Activated T-helper 17 cell treated with anti-CD3 and anti-CD28 coated beads, Interleukin-2, amount 50 U/mL, for 72 hours (primary cell): ENCODE data around the gene CETP. TPM values are rescaled to one million over a fixed set of nuclear protein-coding genes. Genes with fewer than 3 reads are reported as not detected.
"Not testable (repeated sequence)": the region's sequence is repeated elsewhere in the genome, so short reads cannot be mapped to it uniquely, and the experiment has no call there.

Experiments
- ATAC-seq: fragments of 150-1000 bp; cut with Tn5 transposase; replicated peaks from 2 replicates; pipeline ENCODE4 v1.10.0; 2021; ENCODE audit warnings: mild to moderate bottlenecking, moderate library complexity
- H3K27ac Mint-ChIP-seq: one replicate; pipeline ENCODE4 v1.8.0; 2022; ENCODE audit warnings: mixed read lengths
- H3K27me3 Mint-ChIP-seq: one replicate; pipeline ENCODE4 v1.8.0; 2022; ENCODE audit warnings: mixed read lengths
- H3K36me3 Mint-ChIP-seq: one replicate; pipeline ENCODE4 v1.8.0; 2022; ENCODE audit warnings: low read depth, mild to moderate bottlenecking, mixed read lengths
- H3K4me1 Mint-ChIP-seq: one replicate; pipeline ENCODE4 v1.8.0; 2022; ENCODE audit warnings: mixed read lengths
- H3K4me3 Mint-ChIP-seq: one replicate; pipeline ENCODE4 v1.8.0; 2022; ENCODE audit warnings: mild to moderate bottlenecking, mixed read lengths
- H3K9me3 Mint-ChIP-seq: one replicate; pipeline ENCODE4 v1.8.0; 2022; ENCODE audit warnings: mixed read lengths
- total RNA-seq, 2 donors: library from RNA; stranded (reverse); gene quantifications; one replicate each; pipeline ENCODE4 v1.2.3, GENCODE V29; 2022

The CETP gene
- total RNA-seq, 2 donors from 2014 or later: not detected

DNA sequence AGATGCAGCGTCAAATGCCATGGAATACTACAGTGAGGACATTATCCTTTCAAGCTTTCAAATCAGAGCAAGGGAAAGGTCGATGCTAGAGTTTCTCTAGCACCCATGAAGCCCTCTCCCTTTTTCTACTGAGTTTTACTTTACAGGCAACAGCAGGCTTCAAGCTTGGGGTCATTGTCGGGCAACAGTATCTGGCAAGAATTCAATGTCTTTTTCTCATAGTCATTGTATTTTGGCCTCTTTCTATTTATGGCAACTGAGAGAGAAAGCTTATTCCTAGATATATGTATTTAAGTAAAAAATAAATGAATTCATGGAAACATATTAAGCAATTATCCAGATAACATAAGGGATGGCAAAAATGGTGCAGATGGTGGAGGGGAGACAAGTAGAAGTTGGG, 364 bp upstream of the CETP start:
- Mint-ChIP-seq H3K27ac (no peak overlapping the region), H3K27me3 (no peaks in the 10 kb centered on the region)

DNA sequence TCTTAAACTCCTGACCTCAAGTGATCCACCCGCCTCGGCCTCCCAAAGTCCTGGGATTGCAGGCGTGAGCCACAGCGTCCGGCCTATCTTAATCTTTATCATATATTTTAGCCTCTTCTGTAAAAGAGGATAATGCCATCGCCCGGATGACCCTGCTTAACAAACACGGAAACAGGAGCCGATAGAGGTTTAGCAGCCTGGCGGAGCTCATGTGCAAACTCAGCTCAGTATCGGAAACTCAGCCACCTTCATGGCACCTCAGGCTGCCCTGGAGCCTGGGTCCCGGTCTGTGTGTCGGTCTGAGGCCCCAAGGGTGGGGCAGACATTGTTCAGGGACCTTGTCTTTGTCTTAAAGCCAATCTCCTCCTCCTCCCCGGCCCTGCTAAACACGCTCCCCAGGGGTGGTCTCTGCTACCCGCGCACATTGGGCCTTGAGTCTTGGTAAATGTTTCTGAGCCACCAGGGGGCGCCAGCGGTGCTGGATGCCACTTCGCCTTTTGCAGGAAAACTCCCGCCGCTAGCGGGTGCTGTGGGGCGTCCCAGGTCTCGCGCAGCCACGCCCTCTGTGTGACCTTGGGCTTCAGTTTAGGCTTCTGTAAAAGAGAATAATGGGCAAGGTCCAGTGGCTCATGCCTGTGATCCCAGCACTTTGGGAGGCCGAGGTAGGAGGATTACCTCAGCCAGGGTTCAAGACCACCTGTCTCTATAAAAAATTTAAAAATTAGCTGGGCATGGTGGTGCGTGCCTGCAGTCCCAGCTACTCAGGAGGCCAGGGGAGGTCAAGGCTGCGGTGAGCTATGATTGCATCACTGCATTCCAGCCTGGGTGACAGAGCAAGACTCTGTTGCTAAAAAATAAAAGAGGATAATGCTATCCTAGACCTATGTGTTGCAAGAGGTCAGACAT, 2.7 kb downstream of the CETP start:
- Mint-ChIP-seq H3K9me3 (no peaks in the 10 kb centered on the region), H3K4me1 (peaks cover 17% of the 10 kb centered on the region), H3K4me3 (no peak overlapping the region), H3K36me3 (no peaks in the 10 kb centered on the region), H3K27me3 (no peaks in the 10 kb centered on the region), H3K27ac (peak overlapping the region; percentile 89)
- ATAC-seq: peak; percentile 94

More for the DNA sequence above, 364 bp upstream of the CETP start:
- no peaks in the 10 kb centered on the region for H3K36me3 Mint-ChIP-seq
- no peaks in the 10 kb centered on the region for H3K9me3 Mint-ChIP-seq
- no peak for ATAC-seq
- H3K4me3 Mint-ChIP-seq: no peak overlapping the region
- peaks cover 17% of the 10 kb centered on the region for H3K4me1 Mint-ChIP-seq

DNA sequence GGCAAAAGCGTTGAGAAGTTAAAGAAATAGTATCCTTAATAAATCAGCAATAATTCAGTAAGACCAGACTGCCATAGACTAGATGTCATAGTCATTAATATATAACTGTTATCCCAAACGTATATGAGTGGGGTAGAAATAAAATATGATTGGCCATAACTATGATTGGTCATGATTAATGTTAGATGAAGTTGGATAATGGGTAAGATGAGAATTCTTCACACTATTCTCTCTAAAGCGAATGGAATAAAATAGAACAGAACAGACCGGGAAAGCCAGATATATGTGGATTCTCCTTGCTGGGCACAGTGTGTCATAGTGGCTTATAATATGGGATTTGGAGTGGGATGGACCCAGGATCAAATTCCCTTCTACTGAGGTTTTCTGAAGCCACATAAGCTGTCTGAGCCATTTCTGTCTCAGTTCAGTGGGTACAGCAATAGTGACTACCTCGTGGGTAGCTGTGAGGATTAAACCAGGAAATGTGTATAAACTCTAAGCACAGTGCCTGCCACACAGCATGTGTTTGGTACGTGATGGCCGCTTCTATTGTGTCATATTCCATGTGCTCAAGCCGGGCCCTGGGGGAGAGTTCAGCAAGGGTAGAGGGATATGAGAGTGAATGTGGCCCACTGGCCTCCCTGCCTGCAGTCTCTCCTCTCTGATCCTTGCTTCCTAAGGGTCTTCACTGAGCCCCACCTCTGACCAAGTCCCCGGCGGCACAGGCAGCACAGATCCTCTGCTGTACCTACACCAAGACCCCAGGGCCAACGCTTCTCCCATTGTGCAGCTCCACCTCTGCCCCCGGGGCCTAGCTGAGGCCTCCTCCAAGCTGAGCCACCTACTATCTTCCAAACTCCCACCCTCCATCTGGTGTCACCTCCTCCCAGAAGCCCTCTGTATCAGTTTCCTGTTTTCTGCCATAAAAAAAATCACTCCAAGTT, 3.7 kb downstream of the CETP start:
- H3K27ac Mint-ChIP-seq: peak overlapping the region; percentile 89

DNA sequence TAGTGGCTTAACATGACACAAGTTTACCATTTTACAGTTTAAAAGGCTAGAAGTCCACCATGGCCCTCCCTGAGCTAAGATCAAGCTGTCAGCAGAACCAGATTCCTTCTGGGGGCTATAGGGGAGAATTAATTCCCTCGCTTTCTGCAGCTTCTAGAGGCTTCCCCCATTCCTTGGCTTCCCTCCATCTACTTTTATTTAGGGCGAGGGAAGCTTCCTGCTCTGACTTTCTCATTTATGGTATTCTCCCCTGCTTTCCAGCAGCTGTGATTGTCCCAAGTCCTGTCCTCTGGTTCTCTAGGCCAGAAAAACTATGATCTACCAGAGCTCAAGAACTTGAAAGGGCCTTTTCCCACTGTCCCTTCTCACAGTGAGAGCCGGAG, 4.3 kb downstream of the CETP start:
- Mint-ChIP-seq H3K9me3 (no peaks in the 10 kb centered on the region), H3K27me3 (no peaks in the 10 kb centered on the region), H3K27ac (peak overlapping the region; percentile 22), H3K4me1 (peaks cover 19% of the 10 kb centered on the region), H3K4me3 (peak overlapping the region; percentile 25), H3K36me3 (no peaks in the 10 kb centered on the region)
- ATAC-seq: no peak

More for the DNA sequence above, 3.7 kb downstream of the CETP start:
- Mint-ChIP-seq H3K9me3 (no peaks in the 10 kb centered on the region), H3K4me1 (peaks cover 17% of the 10 kb centered on the region), H3K27me3 (no peaks in the 10 kb centered on the region), H3K4me3 (peak overlapping the region; percentile 25), H3K36me3 (no peaks in the 10 kb centered on the region)
- peak; percentile 38 for ATAC-seq

DNA sequence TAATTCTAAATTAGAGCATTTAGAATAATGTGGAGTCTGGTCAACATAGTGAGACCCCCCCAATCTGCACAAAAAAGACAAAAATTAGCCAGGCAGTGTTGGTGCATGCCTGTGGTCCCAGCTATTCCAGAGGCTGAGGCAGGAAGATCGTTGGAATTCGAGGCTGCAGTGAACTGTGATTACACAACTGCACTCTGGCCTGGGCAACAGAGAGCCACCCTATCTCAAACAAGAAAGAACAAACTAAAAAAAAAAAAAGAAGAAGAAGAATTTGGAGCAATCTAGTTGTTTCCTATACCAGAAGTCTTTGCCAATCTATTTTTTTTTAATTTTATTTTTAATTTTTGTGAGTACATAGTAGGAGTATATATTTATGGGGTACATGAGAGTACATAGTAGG, 6.0 kb downstream of the CETP start:
- no peak for ATAC-seq
- Mint-ChIP-seq H3K4me1 (peaks cover 24% of the 10 kb centered on the region), H3K4me3 (no peak overlapping the region), H3K36me3 (no peaks in the 10 kb centered on the region), H3K27me3 (no peaks in the 10 kb centered on the region), H3K27ac (no peak overlapping the region), H3K9me3 (no peaks in the 10 kb centered on the region)

DNA sequence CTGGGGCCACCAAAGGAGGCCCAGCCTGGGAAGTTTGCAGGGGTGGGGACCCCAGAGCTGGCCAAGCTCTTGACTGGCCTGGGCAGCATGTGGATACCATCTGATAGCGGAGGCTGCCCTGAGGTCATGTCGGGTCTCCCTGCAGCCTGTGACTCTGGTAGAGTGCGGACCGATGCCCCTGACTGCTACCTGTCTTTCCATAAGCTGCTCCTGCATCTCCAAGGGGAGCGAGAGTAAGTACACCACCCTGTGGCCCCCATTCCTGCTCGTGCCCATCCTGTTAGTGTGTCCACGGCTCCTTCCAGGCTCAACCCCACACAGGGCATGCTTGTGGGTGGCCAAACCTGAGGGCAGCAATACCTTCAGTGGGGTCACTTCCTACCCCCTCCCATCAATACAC, 8.0 kb downstream of the CETP start:
- Mint-ChIP-seq H3K9me3 (no peaks in the 10 kb centered on the region), H3K27ac (no peak overlapping the region), H3K4me1 (peaks cover 31% of the 10 kb centered on the region), H3K27me3 (no peaks in the 10 kb centered on the region), H3K36me3 (no peaks in the 10 kb centered on the region), H3K4me3 (no peak overlapping the region)
- no peak for ATAC-seq

DNA sequence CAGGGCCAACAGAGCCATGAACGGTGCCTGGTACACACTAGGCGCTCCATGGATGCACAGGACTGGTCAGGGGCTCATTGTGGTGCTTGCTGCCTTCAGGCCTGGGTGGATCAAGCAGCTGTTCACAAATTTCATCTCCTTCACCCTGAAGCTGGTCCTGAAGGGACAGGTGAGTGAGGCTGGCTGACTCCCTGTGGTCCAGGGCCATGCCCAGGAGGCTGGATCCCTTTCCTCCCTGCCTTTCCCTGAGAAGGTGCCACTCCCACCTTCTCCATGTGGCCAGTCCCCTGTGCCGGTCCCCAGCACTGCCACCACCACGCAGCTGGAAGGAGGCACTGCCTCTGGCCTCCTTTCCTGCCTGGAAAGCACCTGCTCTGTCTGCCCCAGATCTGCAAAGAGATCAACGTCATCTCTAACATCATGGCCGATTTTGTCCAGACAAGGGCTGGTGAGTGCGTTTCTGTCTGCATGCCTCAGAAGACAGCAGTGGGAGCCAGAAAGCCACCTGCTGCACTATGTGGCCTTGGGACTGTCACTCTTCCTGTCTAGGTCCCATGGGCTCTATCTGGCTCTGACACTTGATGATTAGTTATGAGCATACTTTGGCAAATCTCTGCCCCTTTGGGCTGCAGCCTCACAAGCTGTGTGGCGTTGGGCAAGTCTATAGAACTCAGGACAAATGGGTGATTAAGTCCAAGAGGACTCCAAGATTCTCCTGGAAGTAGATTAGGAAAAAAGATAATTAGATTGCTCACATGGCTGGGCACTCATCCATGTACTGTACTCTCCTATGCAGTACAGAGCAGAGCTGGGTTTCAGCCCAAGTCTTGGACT, 9.4 kb downstream of the CETP start:
- H3K9me3 Mint-ChIP-seq: no peaks in the 10 kb centered on the region
- H3K36me3 Mint-ChIP-seq: no peaks in the 10 kb centered on the region
- peak; percentile 57 for ATAC-seq
- H3K27ac Mint-ChIP-seq: peak overlapping the region; percentile 81
- H3K4me3 Mint-ChIP-seq: peak overlapping the region; percentile 28
- no peaks in the 10 kb centered on the region for H3K27me3 Mint-ChIP-seq
- H3K4me1 Mint-ChIP-seq: peaks cover 29% of the 10 kb centered on the region

DNA sequence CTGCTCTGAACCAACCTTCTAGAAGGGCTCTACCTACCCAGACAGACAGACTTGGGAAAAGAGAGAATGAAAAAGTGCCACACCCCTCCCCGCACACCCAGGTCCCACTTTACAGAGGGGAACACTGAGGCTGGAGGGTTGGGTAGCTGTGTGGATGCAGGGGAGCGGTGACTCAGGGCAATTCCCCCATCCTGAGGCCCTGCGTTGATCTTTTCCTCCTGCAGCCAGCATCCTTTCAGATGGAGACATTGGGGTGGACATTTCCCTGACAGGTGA, 10.0 kb downstream of the CETP start:
- ATAC-seq: no peak
- Mint-ChIP-seq H3K9me3 (no peaks in the 10 kb centered on the region), H3K36me3 (no peaks in the 10 kb centered on the region), H3K4me3 (peak overlapping the region; percentile 28), H3K27ac (no peak overlapping the region), H3K27me3 (no peaks in the 10 kb centered on the region), H3K4me1 (peaks cover 33% of the 10 kb centered on the region)

DNA sequence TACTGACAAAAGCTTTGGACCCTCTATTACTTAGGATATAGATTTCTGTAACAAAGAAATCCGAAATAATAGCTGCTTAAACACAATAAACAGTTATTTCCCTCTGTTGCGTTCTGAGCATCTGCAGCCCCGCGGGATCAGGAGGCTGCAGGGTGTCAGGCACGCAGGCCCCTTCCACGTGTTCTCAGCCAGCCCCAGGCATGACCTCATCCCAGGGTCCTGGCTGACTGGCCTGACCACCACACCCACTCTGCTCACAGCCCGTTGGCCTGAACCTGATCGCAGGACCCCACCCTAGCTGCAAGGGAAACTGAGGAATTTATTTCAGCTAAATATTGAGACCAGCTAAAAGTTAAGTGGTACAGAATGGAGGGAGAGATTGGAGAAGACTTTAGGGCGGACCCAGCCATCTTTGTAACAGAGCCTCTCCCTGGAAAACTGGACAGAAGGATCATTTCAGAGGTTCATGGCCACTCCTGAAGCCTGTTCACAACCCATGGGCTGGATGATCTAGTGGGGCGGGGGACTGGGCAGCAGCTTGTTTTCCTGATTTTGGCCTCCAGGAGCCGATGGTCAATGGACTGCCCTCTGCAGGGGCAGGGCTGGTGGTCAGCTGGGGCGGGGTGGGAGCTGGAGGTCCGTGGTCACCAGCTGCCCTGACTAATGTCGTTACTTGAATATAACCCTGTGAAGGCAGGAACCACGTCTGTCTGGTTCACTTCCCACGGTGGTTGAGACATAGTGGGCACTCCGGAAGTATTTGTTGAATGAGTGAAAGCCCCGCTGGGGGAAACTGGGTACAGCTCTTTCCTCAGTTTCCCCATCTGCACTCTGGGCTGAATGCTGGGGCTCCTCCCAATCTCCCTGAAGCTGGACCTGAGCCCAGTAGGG, 10.9 kb downstream of the CETP start:
- no peaks in the 10 kb centered on the region for H3K9me3 Mint-ChIP-seq
- H3K4me3 Mint-ChIP-seq: no peak overlapping the region
- ATAC-seq: no peak
- no peaks in the 10 kb centered on the region for H3K27me3 Mint-ChIP-seq
- H3K27ac Mint-ChIP-seq: no peak overlapping the region
- no peaks in the 10 kb centered on the region for H3K36me3 Mint-ChIP-seq
- peaks cover 34% of the 10 kb centered on the region for H3K4me1 Mint-ChIP-seq

DNA sequence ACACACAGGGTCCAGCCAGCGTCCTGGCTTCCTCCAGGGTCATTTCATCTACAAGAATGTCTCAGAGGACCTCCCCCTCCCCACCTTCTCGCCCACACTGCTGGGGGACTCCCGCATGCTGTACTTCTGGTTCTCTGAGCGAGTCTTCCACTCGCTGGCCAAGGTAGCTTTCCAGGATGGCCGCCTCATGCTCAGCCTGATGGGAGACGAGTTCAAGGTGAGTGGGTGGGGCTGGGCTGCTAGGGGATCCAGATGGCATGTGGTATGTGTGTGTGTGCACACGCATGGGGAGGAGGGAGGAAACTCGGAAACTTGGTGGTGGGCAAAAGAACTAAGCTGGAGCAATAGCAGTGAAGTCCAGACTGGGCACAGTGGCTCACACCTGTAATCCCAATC, 11.5 kb downstream of the CETP start:
- H3K4me1 Mint-ChIP-seq: peaks cover 34% of the 10 kb centered on the region

DNA sequence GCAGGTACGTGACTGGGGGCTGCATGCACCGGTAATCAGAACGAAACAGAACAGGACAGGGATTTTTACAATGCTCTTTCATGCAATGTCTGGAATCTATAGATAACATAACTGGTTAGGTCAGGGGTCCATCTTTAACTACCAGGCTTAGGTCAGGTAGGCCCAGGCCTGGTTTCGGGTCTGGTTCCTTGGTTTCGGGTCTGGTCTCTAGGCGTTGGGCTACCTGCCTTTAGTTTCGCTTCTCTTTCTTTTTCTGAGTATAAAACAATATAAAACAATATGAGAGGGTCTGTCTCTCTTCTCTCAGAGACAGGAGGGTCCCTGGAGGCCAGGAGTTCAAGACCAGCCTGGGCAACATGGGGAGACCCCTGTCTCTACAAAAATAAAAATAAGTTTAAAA, 12.1 kb downstream of the CETP start:
- H3K36me3 Mint-ChIP-seq, ATAC-seq, H3K27me3 Mint-ChIP-seq, H3K9me3 Mint-ChIP-seq, H3K4me3 Mint-ChIP-seq: not testable (repeated sequence)
- peaks cover 34% of the 10 kb centered on the region for H3K4me1 Mint-ChIP-seq
- H3K27ac Mint-ChIP-seq: peak overlapping the region; percentile 61

More for the DNA sequence above, 11.5 kb downstream of the CETP start:
- Mint-ChIP-seq H3K27ac (peak overlapping the region; percentile 61), H3K4me3 (no peak overlapping the region), H3K9me3 (no peaks in the 10 kb centered on the region), H3K36me3 (no peaks in the 10 kb centered on the region), H3K27me3 (no peaks in the 10 kb centered on the region)
- ATAC-seq: no peak

DNA sequence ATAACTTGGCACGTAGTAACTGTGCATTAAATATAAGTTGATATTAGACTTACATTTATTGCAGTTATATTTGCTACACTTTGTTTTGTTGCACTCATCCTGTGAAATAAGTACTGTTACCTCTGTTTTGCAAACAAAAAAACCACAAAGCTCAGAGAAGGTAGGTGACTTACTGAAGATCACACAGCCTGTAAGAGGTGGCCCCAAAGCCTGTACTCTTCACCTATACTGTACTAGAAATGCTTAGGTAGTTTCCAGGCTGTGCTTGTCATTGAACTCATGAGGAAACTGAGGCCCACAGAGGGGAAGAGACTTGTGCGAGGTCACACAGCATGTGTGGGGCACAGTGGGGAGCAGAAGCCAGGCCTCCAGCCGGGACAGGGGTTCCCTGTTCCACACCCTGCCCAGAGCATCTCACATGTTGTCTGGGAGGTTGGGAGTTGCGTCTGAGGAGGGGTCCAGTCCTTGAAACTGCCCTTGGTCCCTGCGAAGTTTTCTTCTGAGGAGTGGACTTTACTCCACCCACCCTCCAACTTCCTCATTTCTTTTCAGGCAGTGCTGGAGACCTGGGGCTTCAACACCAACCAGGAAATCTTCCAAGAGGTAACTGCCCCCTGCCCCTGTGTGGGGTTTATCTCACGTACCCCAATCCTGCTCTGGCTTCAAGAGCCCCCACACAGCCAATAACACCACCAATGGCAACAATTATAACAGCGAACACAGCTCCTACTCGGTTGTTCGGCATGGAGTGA, 13.0 kb downstream of the CETP start:
- no peak overlapping the region for H3K4me3 Mint-ChIP-seq
- H3K4me1 Mint-ChIP-seq: peaks cover 34% of the 10 kb centered on the region
- peak overlapping the region; percentile 55 for H3K27ac Mint-ChIP-seq
- no peaks in the 10 kb centered on the region for H3K36me3 Mint-ChIP-seq
- peak; percentile 40 for ATAC-seq
- no peaks in the 10 kb centered on the region for H3K27me3 Mint-ChIP-seq
- no peaks in the 10 kb centered on the region for H3K9me3 Mint-ChIP-seq

DNA sequence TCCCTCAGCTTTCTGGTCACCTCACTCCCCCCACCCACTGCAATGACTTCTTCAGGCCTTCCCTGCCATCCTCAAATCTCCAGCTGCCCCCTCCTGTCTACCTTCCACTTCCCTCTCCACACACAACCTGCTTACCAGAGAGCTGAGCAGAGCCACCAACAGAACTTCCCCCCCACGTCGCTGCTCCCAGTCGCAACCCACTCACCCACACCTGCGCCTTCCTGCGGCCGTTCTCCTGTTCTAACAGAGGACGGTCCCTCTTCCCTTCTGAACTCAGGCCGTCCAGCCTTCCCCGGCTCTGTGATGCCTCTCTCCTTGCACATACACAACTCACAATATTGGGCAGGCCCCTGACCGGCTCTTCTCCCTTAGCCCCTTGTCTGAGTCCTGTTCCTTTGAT, 14.0 kb downstream of the CETP start:
- peak overlapping the region; percentile 55 for H3K27ac Mint-ChIP-seq
- H3K4me1 Mint-ChIP-seq: peaks cover 34% of the 10 kb centered on the region
- H3K36me3 Mint-ChIP-seq: no peaks in the 10 kb centered on the region
- no peak for ATAC-seq
- no peaks in the 10 kb centered on the region for H3K9me3 Mint-ChIP-seq
- no peak overlapping the region for H3K4me3 Mint-ChIP-seq
- no peaks in the 10 kb centered on the region for H3K27me3 Mint-ChIP-seq
